RPMI7951 (cell line): ENCODE measurements around the gene NALCN. TPM values are rescaled to one million over a fixed set of nuclear protein-coding genes. Genes with fewer than 3 reads are reported as not detected.

Experiments
- DNase-seq: peaks from one replicate; pipeline ENCODE4 v3.0.0-alpha.2; 2012; ENCODE audit warnings: low read depth
- total RNA-seq: library from RNA; depleted of rRNA; stranded (reverse); fragments of >200 nt; shearing (Covaris generic); gene quantifications from 2 replicates; pipeline ENCODE4 v1.2.3, GENCODE V29; 2014; rRNA removed

Gene NALCN
- total RNA-seq: 2.9 and 3.2 TPM in 2 replicates

DNA sequence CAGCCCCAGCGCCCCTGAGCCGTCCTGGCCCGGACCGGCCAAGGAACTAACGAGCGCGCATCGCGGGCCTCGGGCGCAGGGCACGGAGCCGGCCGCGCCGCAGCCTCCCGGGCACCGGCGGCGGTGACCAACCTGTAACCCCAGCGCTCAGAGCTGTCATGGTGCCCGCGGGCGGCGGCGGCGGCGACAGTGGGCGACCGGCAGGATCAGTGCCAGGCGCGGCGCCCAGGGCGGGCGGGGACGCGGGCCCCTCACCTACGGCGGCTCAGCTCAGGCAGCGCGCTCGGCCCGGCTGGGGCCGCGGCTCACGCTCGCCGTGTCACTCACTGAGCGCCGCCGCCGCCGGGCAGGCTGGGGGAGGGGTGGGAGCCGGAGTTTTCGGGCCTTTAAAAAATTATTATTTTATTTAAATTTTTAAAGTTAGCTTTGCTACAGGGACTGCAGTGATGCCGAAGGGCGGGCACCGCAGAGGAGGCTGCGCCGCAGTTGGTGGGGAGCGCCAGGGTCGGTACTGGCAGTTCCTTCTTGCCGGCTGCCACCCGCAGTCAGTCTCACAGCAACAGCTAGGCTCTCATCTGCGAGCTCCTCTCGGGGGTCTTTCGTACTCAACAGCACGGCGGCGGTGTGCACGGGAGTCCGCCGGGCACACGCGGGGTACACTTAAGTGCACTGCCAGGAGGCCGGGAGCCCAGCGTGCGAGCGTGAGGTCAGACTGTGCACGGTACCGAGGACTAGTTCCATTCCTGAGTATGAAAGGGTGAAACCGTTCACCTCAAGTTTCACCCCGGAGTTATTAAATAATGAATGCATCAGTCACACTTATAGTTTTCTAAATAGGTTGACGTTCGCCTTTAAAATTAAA lies at the start of gene NALCN:
Gene NALCN, minus strand, starts transcription at position 328 of the 862 bp plus-strand sequence. CDS start 17,382 bp downstream, outside the sequence.
- DNase-seq: peak; percentile 15

DNA sequence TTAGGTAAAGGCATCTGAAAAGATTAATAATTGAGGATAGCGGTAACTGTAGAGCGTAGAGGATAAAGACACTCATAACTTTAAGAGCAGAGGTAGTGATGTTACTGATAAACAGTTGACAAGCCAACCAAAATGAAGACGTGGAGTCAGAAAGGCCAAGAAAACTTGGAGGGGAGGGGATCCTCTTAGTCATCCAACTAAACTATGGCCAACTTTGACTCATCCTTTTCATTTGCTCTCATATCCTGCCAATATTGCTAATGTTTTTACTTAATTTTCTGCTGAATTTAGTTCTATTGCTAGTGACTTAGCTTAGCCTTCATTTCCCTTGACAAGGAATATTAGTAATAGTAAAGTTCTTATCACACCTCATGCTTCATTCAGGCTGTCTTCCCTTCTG lies 49.6 kb upstream of the NALCN start:
- peak; percentile 75 for DNase-seq

DNA sequence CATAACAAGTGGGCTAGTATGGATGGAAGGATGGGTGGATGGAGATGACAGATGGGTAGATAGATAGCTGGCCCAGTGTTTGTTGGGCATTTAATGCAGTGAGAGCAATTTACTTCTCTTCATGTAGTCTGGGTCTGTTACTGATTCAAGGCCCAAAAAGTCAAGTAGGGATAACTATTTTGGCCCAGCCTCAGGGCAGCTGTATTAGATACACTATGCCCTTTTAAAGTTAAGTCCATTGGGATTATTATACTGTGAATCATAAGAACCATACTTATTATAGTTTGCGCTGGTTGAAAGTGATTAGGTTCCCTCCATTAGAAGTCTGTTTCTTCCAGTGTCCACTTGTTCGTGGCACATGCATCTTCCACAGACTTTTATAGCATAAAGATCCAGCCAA lies 40.9 kb upstream of the NALCN start:
- DNase-seq: no peak

DNA sequence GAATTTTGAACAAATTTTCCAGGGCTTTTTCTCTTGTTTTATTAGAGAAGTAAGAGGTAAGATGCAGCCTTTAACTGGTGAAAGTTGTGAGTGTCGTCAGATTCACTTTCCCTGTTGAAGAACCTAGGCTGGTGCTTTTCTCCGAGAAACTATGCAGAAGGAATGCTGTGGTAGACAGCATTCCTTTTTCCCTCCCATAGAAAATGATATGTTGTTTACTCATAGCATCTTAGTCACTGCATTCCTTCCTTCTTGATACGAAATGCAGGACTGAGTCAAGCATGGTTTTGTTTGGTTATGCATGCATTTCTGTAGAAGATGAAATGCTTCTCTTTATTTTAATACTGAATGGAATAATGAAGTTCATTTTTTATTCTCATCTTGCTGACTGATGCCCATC lies 39.6 kb upstream of the NALCN start:
- peak; percentile 90 for DNase-seq

DNA sequence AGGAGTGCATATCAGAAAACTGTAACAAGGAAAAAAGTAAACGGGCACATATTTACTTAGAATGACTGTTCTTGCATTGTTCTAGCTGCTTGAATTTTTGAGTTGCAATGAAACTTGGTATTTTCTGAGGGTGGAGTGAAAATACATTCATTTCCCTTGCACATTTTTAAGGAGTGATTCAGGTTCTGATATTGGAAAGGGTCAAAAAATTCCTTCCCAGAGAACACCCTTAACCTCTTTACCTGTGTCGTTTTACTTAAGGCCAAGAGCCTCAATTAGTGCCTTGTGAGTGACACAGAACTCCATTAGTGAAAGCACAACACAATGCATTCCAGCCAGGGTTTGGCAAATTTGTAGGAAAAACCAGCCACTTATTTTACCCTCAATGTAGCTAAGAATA lies 38.5 kb upstream of the NALCN start:
- no peak for DNase-seq

DNA sequence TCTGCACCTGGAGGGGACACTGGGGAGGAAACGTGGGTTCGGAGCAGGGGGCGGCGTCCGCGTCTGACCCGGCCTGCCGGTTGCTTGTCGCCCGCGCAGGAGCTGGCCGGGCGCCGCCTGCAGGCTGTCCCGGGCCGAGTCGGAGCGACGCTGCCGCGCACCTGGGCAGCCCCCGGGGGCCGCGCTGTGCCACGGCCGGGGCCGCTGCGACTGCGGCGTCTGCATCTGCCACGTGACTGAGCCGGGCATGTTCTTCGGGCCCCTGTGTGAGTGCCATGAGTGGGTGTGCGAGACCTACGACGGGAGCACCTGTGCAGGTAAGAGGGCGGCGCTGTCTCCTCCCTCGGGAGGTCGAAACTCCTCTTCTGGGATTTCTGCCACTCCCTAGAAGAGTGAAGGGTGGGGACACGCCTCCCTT lies 37.5 kb upstream of the NALCN start:
- no peak for DNase-seq

DNA sequence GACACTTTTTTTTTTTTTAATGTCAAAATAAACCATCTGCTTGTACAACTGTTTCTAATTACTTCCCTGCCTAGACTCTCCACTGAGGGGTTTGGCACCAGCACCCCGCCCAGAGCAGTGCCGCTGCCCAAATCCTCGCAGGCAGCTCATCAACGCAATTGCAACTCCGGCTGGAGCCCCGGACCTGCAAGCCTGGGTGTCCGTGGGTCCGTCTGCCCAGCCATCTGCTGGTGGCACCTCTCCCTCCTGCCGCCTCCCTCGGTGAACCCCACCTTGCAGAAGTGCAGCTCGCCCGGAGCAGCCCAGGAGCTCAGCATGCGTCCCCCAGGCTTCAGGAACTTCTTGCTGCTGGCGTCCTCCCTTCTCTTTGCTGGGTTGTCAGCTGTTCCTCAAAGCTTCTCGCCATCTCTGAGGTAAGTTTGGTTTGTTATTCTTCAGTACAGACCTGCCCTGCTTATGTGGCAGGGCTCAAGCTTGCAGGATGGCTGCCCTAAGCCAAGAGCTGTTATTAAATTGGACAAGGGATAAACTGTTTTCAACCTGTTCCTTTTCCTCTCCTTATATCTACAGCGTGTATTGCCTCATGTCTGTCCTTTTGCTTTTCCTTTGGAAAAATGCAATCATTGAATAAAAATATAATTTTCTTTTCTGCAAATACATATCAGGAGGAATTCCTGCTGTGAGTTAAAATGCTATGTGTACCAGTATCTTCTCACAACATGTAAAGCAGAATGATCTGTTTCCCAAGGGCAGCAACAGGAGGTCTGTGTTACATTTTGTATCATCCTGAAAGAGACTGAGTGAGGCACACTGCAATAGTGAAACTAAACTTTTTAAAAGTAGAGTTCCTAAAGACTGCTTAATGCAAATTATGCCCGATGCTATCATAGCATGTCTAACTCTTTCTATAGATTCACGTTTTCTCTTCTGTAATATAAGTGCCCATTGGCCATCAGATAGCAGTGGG lies 36.5 kb upstream of the NALCN start, which contains the start of gene ITGBL1:
Gene ITGBL1, plus strand, starts transcription at position 157 of the 967 bp plus-strand sequence. Its CDS starts 159 bp downstream, at position 316.
- peak; percentile 73 for DNase-seq

DNA sequence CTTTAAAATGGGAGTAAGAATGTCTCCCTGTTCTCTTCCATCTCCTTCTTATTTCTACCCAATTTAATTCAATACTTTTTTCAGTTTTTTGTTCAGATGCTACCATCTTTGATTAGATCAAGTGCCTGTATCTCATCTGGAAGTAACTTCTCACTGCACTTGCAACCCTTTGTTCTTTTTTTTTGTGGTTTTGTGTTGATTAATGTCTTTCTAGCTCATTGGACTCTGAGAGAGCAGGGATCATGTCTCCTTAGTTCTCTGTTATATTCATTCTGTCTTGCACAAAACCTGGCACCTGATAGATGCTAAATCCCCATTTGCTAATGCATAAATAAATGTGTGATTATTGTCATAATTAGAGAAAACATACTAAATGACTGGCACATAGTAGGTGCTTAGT lies 35.3 kb upstream of the NALCN start:
- peak; percentile 63 for DNase-seq

DNA sequence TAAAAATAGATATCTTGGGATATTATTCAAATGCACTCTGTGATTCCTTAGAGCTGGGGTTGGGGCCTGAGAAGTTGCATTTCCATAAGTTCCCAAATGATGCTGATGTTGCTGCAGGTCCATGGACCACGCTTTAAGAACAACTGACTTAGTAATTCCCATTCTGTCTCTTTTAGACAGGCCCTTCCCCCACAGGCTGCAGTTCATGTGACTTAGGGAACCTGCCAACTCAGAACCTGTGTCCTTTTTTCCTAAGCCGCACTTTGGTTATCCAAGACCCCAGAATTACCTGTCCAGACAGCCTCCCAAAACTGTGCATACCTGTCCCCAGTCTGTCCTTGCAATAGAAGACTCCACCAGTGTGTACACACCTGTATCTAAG lies 34.4 kb upstream of the NALCN start:
- no peak for DNase-seq

DNA sequence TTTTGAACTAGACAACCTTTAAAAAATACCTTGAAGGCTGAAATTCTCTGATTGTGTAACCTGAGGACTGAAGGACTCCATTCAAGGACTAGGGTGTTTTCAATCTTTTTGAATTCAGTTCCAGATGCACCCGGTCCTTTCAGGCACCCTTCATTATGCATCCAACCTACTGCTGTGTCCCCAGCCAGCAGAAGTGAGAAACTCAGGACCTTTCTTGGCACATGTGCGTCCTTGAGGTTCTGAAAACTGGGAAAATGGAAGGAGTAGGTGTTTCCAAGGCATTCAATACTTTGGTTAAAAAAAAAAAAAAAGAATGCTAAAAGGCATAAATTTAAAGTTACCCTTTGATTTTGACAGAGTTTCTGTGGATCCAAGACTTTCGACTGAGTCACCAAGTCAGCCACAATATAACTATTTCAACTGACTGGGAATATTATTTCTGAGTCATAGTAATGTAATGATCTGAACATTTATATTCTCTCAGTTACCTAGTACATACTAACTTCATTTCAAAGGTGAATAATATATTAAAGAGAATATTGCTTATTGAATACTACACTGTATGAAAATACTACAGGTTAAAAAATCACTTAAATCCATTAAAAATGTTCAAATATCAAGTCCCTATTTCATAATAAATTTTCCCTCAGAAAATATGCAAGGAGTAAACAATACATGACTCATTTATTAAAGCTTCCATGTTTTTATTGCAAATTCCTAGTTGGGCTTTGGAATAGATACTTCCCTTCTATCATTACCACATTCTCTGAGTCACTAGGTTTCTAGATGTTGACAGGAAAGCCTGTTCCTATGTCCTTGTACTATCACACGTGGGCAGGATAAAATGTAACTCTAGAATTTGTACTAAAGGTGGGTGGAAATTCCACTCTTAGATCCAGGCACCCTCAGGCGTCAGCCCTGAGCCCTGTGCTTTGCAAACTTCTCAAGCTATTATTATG lies 33.8 kb upstream of the NALCN start:
- peak; percentile 85 for DNase-seq

DNA sequence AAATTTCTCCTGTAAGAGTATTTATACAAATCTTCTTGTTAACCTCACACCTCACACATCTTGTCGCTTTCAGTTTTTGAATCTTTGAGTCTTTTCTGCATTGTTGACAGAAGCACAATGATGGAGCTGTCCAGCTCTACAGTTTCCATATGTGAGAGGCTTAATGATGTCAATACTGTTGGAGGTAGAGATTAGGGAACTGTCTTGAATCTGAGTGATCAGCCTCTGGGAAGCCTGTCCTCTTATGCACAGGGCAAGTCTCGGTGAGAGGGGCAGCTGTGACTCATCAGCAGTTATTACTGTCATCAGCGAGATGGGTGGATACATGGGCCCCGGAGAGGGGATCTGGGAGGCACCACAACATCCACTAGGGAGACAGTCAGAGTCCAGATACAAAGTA lies 31.5 kb upstream of the NALCN start:
- peak; percentile 60 for DNase-seq

DNA sequence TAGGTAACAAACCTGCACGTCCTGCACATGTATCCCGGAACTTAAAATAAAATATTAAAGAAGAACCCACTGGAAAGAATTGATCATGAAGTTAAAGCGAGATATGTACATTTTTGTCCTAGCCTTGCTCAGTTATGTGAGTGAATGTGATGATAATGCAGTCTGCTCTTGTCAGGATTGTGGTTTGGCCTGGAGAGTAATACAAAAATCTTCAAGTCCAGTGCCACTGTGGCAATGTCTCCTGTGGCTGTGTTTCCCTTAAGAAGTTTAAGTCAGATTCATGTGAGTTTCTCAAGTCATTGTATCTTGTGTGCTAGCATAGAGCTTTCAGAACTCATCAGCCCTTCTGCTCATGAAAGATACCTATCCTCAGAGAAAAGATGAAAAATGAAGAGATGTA lies 18.2 kb upstream of the NALCN start:
- no peak for DNase-seq

DNA sequence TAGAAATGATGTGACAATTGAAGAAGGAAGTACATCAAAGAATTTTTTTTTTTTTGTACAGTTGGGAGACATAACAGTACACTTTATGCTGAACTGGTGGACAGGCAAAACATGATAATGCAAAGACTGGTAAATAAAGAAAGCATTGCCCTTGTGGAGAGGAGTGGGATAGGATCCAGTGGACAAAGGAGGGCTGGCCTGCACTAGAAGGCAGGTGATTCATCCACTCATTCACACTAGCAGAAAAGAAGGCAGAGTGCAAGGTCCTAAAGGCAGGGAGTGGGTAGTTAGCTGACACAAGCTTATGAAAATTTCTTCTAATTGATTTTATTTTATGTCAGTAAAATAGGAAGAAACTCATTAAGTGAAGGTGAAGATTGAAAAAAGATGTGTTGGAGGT lies 17.6 kb upstream of the NALCN start:
- no peak for DNase-seq

DNA sequence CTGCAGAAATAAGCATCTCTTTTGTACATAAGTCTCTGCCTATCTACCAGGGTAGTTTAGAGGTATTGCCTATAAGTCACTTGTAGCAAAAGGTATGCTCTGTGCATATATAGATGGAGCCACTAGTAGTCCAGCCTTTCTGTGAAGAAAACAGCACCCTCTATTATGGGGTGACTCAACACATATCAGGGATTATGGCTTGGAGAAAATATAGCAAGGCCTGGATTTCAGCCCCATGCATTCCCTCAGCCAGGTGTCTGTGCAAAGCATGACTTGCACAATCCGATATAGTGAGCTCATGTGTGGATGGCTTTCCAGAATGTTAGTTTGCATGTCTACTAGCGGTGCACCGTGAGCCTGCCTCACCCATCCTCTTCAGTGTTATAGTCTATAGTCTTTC lies 13.4 kb upstream of the NALCN start:
- no peak for DNase-seq

DNA sequence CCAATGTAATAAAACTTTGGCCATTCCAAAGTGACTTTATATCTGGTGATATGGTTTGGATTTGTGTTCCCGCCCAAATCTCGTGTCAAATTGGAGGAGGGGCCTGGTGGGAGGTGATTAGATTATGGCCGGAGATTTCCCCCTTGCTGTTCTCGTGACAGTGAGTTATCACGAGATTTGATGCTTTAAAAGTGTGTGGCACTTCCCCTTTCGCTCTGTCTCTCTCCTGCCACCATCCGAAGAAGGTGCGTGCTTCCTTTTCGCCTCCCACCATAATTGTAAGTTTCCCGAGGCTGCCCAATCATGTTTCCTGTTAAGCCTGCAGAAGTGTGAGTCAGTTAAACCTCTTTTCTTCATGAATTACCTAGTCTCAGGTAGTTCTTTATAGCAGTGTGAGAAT lies 9.3 kb upstream of the NALCN start:
- no peak for DNase-seq

DNA sequence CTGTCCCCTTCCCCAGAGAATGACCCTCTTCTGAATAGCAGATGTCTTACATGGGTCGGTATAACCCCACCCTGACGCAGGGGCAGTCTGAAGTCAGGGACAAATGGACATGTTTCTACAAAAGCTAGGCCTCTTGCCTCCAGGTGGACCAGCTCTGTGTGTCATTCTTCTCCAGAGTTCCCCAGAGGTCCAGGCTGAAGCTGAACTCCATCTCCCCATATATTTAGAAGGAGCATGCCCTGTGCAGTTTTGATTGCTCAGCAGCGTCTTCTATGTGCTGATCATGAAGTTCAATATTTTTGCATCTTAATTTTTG lies 8.8 kb upstream of the NALCN start:
- DNase-seq: no peak

DNA sequence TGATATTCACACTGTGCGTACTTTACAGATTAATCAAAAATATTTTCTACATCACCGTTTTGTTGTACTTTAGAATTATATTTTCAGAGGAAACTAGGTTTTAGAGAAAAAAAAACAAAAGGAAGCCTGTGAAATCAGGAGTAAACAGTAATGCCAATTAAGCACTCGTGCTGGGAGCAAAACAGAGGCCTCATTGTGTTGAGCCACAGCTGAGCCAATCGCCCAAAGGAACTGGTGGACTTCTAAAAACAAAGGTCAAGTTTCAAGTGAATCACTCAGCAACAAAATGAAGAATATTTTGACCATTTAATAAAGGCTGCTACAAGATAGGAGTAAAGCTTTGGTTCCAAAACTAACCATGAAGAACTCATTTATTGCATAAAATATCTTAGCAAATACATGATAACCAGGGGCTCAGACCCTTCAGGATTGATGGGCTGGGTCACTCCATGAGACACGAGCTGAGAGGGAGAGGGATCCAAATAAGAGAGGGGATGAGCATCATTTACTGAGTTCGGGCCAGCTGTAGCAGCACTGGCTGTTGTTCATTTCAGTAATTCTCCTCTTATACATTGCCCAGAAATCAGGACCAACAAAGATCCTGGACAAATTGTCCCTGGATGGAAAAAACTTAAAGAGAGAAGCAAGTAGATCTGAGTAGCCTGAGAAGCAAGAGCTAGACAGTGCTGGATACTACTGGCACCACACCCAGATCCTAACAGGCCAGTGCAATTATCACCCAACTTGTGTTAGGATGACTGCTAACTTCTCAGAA lies 8.3 kb upstream of the NALCN start:
- peak; percentile 64 for DNase-seq

DNA sequence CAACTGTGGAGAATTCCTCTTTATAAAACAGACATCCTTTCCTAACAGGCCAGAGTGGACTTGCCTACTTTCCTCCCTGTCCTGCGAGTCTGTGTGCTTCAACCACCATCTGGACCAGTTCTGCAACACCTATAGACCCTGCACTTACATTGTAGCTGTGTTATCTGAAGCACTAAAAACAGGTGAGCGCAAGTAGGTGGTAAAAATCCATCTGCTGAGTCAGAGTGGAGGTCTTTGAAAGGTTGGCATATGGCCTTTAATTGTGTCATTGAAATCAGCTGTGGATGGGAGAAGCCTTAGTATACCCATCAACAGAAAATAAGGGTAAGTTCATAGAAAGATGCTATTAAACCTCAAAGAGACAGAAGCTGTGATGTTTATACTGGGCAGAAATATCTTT lies 7.6 kb upstream of the NALCN start:
- DNase-seq: no peak

DNA sequence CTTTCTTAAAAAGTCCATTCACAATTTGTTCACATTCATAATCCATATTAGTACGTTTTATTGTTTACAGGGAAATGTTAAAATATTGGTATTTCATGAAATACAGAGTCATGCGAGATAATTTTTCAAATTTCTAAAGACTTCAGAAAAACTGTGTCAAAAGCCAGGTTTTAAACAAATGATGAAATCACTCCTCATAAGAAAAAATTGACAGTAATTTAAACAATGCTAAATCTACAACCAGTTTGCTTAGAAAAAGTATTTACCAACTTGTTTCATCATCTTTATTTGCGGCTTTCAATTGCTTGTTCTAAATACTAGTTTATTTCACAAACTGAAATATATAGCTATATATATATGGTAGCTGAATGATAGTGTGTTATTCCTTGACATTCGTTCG lies 1.2 kb upstream of the NALCN start:
- no peak for DNase-seq

DNA sequence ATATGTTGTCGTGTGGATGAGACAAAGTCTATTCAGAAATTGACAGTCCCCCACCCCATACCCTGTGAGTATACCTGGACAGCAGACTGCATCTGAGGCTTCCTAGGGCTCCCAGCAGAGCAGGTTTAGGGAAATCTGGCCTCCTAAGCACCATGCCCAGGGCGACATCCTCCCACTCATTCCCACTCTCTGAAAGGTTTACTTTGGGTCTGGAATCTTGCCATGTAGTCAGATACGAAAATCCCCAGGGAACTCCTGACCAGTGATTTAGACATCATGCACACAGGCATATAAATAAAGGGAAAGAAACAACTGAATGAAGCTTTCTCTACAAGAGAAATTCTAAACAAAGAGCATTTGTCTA lies 717 bp upstream of the NALCN start:
- peak; percentile 82 for DNase-seq
